Left cardiac atrium (tissue), 4 donors: ENCODE data around the gene ZCCHC7. TPM values are rescaled to one million over a fixed set of nuclear protein-coding genes. Genes with fewer than 3 reads are reported as not detected.
A peak's percentile ranks its signal among the peaks of the same experiment; 100 is the strongest.
"Not testable (repeated sequence)": the region's sequence is repeated elsewhere in the genome, so short reads cannot be mapped to it uniquely, and the experiment has no call there.

Source experiments
- ATAC-seq, 2 donors: fragments of 200-7000 bp; cut with Tn5 transposase; one replicate each; pipeline ENCODE4 v1.9.1; 2020; ENCODE audit warnings: mild to moderate bottlenecking in 2 of 2, moderate library complexity in 2 of 2
- DNase-seq: peaks from one replicate; pipeline ENCODE4 v3.0.0-alpha.2; 2020
- intact Hi-C, 2 donors: fragments of 100-400 bp; cut with DNase I; formaldehyde crosslinking; loops; one replicate each; pipeline versions ENCODE4 v1.14.1 to v1.15.1; 2022 to 2023
- long read RNA-seq: library from polyadenylated mRNA; unstranded; transcript quantifications from one replicate; pipeline ENCODE4 v2.0.0, GENCODE V29; 2021
- total RNA-seq, 2 donors: library from RNA; stranded (reverse); fragmentation: NEBNext Ultra II Directional; extraction: Animal tissue kit (Norgen Biotek cat#: 25700); gene quantifications; one replicate each; pipeline ENCODE4 v1.2.1, GENCODE V29; 2021
- donor health status: DM: no; HTN: yes; CAD: no.
- donor health status: DM: no; HTN: yes; CAD: no; lungs with severe emphysema.
- donor health status: DM: yes; HTN: yes; CAD: no.
- donor health status: Dilated cardiomyopathy.

Gene ZCCHC7
- 10 to 100 TPM; 10.3 to 13.6 TPM for total RNA-seq
- long read RNA-seq, partial matches to known transcripts: 1 of 8 reads
- long read RNA-seq, other reads (novel, unspliced or antisense): 5 of 8 reads

DNA sequence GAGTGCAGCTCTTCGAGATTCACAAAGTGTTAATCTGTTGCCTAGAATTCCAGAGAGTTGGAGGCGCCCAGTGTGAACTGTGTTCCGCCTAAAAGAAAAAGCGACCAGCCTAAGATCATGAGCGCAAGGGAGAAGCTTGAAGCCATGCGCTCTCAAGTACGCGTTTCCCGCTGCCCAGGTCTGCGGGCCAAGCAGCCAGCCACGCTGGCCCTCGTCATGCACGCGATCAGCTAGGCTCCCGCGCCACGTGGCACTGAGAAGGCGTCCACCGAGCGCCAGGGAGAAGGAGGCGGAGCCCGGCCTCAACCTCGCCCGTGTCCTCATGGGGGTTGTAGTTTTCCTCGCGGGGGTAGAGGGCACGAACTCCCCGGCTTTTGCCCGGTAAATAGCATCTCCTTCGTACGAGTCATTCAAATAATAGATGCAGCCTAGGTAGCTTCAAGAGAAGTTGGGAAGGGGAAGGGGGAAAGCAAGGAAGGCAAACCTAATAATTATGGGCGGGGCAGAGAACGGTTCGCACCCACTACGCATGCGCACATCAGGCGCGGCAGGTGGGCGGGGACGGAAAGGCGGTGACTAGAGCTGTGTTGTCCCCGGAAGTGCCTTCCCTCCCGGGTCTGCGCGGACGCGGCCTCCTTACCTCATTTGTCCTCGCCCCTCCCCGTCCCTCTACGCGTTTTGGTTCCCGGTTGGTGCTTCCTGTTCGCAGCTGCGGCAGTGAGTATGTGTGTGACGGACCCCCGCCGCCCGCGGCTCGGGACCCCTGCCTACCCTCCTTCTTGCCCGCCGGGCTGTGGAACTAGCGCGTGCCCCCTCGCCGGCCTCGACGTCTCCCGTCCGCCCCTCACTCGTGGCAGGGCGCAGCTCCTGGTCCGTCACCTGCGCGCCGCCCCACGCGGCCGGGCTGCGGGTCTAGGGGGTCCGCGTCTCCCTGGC, at the start of gene ZCCHC7:
Gene ZCCHC7, plus strand, starts transcription at position 668 of the 936 bp plus-strand sequence.
- ATAC-seq (peak; percentile 99 to 100), DNase-seq (peak; percentile 96)
- intact Hi-C loops: loop anchor here in 1 of 2 donors (2.0 kb wide), 1 partner anchor 41 kb away; no protein-coding TSS in a partner anchor

DNA sequence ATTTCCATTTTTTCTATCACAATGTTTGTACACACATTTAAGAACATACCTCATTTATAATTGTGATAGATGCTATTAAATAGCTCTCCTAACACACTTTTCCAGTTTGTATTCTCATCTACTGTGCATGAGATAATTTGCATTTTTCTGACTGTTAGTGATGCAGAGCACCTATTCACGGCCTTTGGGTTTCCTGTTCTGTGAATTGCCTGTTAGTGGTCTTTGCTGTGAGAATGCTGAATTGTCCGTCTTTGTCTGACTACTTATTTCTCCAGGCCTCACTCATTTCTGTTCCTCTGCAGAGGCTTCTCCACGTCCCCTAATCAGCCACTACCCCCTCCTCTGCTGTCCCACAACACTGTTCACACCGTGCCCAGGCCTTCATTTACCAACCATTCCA, 45.6 kb upstream of the ZCCHC7 start:
- intact Hi-C loops, ATAC-seq, DNase-seq: not testable (repeated sequence)

DNA sequence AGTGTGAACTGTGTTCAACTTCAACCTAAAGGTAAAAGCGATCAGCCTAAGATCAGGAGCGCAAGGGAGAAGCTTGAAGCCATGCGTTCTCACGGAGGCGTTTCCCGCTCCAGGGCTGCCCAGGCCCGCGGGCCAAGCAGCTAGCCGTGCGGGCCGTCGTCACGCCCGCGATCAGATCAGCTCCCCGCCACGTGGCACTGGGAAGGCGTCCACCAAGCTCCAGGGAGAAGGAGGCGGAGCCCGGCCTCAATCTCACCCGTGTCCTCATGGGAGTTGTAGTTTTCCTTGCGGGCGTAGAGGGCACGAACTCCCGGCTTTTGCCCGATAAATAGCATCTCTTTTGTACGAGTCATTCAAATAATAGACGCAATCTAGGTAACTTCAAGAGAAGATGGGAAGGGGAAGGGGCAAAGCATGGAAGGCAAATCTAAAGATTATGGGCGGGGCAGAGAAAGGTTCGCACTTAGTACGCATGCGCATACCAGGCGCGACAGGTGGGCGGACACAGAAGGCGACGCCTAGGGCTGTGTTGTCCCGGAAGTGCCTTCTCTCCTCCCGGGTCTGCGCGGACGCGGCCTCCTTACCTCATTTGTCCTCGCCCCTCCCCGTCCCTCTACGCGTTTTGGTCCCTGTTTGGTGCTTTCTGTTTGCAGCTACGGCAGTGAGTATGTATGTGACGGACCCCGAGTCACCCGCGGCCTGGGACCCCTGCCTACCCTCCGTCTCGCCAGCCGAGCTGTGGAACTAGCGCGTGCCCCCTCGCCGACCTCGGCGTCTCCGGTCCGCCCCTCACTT, 40.8 kb upstream of the ZCCHC7 start:
- ATAC-seq: peak; percentile 99
- DNase-seq: peak; percentile 94
- intact Hi-C loops: loop anchor here in 1 of 2 donors (2.0 kb wide), 1 partner anchor 41 kb away; the partner anchor contains the start of gene ZCCHC7

DNA sequence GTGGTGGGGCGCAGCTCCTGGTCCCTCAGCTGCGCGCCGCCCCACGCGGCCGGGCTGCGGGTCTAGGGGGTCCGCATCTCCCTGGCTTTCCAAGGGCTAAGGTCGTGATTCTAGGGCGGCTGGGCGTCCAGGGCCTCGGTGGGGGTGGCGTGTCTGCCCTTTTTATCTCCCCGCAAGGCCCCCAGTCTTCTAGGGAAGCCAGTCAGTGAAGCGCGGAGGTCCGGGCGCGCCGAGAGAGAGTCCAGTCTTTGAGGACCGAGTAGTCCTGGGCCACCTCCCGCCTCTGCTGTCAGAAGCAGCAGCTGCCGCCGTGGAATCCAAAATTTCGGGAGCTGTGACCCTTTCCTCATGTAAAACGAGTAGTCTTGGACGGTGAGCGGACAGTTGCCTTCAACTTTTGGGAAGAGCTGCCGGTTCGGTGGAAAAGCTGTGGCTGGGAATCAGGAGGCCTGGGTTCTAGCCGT, 40.2 kb upstream of the ZCCHC7 start:
- intact Hi-C loops: not testable (repeated sequence)
- ATAC-seq (peak; percentile 53 to 70), DNase-seq (peak; percentile 47)

DNA sequence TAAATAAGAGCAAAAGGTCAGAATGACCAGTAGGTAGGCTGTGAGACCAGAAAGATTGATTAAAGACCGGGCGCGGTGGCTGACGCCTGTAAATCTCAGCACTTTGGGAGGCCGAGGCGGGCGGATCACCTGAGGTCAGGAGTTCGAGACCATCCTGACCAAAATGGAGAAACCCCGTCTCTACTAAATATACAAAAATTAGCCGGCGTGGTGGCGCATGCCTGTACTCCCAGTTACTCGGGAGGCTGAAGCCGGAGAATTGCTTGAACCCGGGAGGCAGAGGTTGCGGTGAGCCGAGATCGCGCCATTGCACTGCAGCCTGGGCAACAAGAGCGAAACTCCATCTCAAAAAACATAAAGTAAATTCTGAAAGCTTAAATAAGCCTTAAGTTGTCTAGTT, 38.9 kb upstream of the ZCCHC7 start:
- intact Hi-C loops, ATAC-seq, DNase-seq: not testable (repeated sequence)

DNA sequence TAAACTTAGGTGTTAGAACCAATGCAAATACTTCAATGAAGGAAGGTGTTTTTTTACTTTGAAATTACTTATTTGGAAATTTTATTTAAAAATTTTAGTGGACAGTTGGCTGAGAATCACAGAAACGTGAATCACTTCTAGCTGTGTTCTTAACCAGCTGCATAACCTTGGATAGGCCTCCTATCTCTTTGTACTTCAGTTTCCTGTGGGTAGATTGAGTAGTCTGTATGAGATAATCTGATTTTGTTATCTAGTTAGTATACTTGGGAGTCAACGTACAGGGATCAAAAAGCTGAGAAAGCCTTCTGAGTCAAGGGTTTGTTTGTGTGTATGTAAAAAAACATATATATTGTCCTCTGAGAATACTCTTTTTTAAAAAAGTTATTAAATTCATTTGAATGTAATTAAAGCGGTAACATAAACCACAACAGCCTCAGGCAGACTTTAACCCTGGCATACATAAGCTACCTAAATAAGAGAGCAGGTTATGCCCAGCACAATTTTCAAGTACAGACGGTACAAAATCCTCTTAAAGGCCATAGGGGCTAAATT, 38.1 kb upstream of the ZCCHC7 start:
- no peak for DNase-seq
- intact Hi-C loops: no loop called here
- ATAC-seq: no peak

DNA sequence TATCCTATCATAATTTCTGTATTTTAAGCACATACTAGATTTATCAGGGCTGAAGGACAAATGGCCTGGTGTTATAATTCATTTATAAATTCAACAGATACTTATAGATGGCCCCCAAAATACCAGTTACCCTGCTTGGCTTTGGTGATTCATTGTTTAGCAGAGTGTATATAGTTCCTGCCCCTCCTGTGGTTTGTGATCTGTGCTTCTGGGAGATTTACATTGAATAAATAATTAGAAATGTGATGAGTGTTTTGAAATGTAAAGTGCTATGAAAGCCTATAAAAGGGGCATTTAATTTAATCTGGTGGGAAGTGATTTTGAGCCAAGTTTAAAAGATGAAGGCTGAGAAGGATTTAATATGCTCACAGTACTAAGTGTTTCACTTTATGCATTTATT, 36.7 kb upstream of the ZCCHC7 start:
- DNase-seq (no peak), ATAC-seq (no peak)
- intact Hi-C loops: no loop called here

DNA sequence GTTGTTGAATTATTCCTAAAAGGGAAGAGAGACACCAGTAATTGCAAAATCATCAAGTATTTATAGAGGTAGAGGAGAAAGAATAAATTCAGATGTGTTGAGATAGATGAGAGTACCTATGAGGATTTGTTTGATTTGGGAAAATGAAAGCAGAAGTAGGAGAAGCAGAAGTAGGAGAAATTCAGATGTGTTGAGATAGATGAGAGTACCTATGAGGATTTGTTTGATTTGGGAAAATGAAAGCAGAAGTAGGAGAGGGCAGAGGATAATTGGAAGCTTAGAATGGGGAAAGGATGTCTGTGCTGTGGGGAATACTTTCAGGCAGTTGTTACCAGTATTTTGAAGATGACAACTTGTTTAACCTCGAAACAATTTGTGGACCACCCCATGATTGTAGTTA, 35.1 kb upstream of the ZCCHC7 start:
- intact Hi-C loops: no loop called here
- no peak for ATAC-seq
- no peak for DNase-seq

DNA sequence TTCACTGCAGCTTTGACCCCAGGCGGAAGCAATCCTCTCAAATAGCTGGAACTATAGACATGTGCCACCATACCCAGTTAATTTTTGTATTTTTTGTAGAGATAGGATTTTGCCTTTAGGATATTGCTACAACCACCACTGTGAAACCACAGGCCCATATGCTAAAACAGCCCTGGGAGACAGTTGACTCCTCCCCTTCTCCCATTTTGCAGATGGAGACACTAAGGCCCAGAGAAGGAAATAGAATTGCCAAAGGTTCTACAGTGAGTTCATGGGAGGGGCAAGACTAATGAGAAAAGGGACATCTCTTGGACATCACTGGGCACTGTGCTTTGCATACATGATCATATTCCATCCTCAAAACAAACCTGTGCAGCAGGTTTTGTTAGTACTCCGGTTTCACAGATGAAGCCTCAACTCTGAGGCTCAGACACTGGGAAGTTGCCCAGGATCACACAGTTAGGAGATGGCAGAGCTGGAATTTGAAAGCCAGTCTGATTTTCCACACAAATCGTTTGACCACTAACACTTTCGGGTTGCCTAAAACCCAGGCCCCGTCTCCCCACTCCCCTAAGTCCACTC, 27.6 kb upstream of the ZCCHC7 start:
- intact Hi-C loops, ATAC-seq, DNase-seq: not testable (repeated sequence)

DNA sequence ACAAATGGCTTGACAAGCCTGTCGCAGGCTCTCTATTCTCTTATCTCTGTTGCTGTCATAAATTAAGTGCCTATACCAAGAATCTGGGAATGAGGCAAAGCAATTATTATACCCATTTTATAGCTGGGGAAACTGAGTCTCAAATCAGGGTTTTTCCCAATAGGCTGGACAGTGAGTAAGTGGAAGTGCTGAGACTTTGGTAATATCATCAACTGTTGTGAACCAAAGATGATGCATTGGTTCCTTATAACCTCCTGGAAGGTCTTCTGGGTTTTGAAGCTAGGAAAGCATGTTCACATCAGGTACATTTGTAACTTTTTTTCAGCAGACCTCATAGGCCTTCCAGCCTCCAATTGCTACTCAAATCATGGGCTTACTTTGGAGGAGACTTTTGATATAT, 25.6 kb upstream of the ZCCHC7 start:
- intact Hi-C loops: no loop called here
- DNase-seq (no peak), ATAC-seq (no peak)

DNA sequence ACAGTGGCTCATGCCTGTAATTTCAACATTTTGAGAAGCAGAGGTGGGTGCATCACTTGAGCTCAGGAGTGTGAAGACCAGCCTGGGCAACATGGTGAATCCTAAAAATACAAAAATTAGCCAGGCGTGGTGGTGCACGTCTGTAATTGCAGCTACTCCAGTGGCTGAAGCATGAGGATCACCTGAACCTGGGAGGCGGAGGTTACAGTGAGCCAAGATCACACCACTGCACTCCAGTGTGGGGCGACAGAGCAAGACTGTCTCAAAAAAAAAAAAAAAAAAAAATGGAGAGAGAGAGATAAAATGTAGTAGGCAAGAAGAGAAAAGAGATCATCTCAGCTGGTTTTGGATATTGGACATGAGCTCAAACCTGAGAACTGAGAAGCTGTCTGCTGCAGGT, 23.7 kb upstream of the ZCCHC7 start:
- DNase-seq: no peak
- ATAC-seq: no peak
- intact Hi-C loops: no loop called here

DNA sequence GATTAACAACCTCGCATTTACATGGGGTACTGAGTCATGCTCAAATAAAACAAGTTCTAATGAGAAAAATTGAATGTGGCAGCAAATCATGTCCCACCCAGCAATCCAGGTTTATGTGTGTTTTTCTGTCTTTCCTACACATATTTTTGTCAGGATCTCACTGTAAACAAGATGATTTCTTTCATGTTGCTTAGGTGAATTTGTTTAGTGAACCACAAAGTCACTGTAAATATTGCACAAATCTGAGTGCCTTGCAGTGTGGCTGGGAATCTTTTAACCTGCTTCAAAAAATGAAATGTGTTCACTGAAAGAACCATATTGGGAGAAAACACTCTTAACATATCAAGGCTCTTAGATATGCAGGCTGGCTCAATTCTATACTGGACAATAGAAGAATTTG, 23.1 kb upstream of the ZCCHC7 start:
- intact Hi-C loops: no loop called here
- no peak for ATAC-seq

DNA sequence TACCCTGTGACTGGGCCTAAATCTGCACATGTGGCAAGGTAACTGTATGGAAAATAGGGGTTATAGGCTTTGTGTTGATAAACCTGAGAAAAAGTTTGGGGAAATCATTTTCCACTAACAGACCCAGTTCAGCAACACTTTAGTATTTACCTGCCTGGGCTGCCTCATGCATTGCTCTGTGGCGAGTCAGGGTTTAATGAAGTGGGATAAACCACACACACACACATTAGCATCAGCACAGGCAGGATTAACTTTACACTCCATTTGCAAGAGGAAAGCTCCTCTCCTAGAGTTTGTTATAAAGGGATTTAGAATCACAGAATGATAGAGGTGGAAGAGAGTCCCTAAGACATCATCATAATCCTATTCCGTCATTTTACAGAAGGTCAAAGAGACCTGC, 20.0 kb upstream of the ZCCHC7 start:
- intact Hi-C loops: no loop called here
- no peak for ATAC-seq
- no peak for DNase-seq

More for the DNA sequence above, 23.1 kb upstream of the ZCCHC7 start:
- DNase-seq: no peak

DNA sequence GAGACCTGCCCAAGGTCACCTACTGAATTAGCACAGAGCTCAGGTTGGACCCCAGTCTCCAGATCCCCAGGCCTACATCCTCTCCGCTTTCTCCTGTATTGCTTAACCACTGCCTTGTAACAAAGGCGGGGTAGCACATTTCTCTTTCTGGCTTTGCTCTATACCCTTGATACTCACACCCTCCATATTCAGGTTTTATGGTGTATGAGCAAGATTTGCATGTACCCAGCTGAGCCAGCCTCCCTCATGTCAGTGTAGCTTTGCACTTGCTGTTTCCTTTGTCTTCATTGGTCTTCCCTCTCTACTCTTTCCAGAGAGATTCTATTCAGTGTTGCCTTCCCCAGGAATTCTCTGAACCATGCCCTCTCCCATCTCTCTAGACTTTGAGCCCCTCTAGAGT, 19.6 kb upstream of the ZCCHC7 start:
- no peak for ATAC-seq
- intact Hi-C loops: no loop called here

DNA sequence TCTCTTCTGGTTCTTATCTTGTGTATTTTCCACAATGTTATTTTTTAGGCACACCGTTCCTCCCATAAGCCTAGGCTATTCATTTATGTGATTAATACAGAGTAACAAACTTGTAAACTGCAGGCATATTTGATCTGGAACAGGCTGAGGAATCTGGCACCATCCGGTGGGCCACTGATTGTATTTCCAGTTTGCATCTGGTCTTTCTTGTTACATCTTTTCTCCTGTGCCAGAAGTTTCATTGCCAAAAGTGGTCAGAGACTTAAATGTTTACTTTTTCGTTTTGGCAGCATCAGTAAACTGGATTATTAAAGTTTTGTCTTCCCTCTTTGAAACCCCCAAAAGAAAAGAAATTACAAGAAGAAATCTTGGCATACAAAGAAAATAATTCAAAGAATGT, 17.9 kb upstream of the ZCCHC7 start:
- no peak for DNase-seq

More for the DNA sequence above, 19.6 kb upstream of the ZCCHC7 start:
- DNase-seq: no peak

DNA sequence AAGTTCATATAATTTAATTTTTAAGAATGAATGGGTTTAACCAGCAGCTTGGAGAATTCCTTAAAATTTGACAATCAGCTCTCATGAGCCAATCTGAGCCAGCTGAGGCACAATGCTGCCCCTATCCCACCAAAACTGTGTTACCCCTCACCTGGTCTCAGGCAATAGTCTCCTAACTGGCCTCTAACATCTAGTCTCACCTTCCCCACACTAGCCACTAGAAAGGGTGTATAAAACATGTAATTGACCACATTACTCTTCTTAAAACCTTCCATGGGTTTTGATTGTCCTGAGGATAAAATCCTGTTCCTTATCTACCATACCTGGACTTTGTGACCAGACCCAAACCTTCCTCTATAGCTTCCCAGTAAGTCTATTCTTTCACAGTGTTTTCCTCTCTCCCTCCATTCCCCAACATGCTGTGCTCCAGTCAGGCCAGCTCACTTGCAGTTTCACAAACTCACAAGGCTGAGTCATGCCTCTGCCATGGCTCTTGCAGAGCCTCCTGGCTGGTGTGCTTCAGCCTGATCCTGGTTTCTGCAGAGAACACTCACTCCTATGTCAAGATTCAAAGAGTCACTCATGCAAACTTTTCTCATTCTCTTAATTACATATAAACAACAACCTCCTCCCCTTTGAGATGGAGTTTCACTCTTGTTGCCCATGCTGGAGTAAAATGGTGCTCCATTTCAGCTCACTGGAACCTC, 16.0 kb upstream of the ZCCHC7 start:
- DNase-seq: no peak
- intact Hi-C loops: no loop called here
- ATAC-seq: no peak

More for the DNA sequence above, 17.9 kb upstream of the ZCCHC7 start:
- intact Hi-C loops: no loop called here
- no peak for ATAC-seq

DNA sequence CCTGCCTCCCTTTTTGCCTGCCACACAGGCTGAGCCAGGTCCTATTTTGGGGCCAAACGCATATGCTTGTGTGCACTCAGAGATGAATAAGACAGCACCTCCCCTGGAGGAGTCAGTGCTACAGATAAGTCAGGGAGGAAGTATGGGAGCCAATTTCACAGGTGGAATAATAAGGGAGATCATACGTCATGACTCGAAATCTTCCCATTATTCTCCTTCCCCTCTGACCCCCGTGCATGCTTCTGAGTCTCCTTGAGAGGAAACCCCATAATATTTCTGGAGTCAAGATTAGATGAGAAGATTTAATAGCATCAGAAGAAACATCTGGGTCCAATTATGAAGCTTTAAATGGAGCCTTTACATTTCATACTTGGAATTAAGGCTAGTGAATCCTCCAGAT, 15.1 kb upstream of the ZCCHC7 start:
- intact Hi-C loops: no loop called here
- DNase-seq (no peak), ATAC-seq (no peak)

DNA sequence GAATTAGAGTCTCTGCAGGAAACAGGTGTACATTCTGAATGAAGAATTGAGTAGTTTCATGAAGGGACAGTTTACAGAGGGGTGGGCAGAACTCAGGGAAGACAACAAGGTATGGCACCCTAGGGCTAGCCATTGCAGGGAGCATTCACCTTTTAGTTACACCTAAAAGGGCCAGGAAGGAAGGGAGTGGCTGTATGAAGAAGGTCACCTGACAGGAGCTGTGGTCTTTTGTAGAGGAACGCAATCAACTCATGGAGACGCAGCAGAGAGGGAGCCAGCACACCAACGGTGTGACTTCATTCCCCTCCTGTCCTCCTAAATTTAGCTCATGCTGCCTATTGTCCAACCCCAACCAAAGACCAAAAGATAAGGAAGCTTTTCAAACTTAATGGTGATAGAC, 12.7 kb upstream of the ZCCHC7 start:
- intact Hi-C loops: no loop called here
- no peak for ATAC-seq

More for the DNA sequence above, 12.7 kb upstream of the ZCCHC7 start:
- no peak for DNase-seq
